DMS79 treated with DMSO at 0.1 percent for 48 hours (cell line): ENCODE results near the gene SLC7A14.

Source experiments
- DNase-seq: peaks from one replicate; lab custom pipeline; 2025; lab: John Stamatoyannopoulos, UW

SLC7A14 gene

DNA sequence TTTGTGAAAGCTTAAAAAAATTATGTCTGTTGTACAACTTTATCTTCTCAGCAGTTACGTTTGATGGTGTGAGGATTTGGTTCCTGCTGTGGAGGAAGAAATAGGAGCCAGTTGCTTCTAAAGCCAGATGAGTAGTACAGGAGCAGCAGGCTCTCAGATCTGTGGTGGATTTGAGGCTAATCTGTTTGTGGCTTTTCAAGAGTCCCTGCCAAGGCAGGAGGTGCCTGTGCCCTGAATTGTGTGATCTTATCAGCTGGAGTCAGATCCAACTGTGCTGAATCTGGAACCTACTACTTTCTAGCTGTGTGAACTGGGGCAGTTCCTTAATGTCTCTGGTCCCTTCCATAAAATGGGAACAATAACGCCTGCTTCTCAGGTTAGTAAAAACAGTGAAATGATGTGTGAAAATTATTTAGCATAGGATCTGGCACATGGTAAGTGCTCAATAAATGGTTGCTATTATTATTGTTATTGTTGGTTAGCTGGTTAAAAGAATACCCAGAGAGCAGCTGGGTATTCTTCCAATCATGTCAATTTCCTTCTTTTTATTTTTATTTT, 159.6 kb downstream of the SLC7A14 start:
- no peak for DNase-seq

- DNase-seq, result no peak
Observed at GRCh38 chr3:170425491-170426239, 160.2 kb downstream of the SLC7A14 start.

- DNase-seq, result no peak
Observed at GRCh38 chr3:170424879-170425278, 161.0 kb downstream of the SLC7A14 start.

DNA sequence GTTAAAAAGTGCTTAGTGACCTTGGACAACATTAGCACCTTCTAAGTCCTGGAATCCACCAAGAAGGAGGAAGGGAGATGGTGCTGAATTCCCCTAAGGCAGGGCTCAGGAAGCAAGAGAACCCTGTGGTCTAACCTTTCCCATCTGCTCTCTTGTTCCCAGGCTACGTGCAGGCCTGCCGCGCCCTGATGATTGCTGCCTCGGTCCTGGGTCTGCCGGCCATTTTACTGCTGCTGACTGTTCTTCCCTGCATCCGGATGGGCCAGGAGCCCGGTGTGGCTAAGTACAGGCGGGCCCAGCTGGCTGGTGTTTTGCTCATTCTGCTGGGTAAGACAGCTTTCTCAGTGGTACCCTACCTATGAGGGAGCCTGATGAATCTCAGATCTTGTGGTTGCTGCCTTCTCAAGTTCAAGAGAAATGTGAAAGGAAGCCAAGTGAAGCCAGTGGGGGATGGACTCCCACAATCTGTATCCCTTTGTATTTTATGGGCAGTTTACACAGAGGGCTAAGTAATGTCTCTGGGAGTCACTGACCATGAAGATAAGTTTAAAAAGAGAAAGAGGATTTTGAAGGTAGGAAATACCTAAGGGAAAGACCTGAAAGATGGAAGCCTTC, 162.8 kb downstream of the SLC7A14 start:
- DNase-seq, result no peak

GRCh38 chr3:170421758-170422157, 164.1 kb downstream of the SLC7A14 start:
- no peak for DNase-seq

- DNase-seq, result no peak
Observed at GRCh38 chr3:170421111-170421641, 164.7 kb downstream of the SLC7A14 start.

GRCh38 chr3:170420307-170420821, 165.5 kb downstream of the SLC7A14 start:
- DNase-seq, result no peak

DNA sequence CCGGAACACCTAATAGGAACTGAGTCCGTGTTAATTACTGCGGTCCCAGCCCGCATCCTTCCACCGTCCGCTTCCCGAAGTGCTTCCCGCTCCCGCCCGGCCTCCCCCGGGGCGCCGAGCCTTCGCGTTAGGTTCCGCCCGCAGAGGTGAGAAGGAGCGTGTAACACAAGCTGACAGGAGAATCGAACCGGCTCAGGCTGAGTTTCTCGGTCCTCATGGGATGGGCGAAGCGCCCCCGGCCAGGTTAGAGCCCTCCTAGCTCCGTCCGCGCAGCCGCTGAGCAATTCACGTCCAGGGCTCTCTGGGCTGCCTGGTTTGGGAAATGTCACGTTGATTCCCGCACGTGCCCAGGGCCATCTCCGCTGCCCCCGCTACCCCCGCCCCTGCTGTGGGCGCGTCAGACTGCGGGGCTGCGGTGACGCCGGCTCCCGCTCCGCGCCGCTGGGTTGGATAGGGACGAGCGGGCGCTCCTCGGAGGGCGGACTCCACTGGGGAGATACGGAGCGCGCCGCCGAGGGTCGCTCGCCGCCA, 166.3 kb downstream of the SLC7A14 start:
- no peak for DNase-seq

GRCh38 chr3:170418422-170419398, 167.2 kb downstream of the SLC7A14 start, which contains the start of gene CLDN11:
CLDN11 (plus strand) TSS chr3:170418868; CDS start chr3:170419067, 199 bp downstream.
- DNase-seq, result peak; percentile 74

DNA sequence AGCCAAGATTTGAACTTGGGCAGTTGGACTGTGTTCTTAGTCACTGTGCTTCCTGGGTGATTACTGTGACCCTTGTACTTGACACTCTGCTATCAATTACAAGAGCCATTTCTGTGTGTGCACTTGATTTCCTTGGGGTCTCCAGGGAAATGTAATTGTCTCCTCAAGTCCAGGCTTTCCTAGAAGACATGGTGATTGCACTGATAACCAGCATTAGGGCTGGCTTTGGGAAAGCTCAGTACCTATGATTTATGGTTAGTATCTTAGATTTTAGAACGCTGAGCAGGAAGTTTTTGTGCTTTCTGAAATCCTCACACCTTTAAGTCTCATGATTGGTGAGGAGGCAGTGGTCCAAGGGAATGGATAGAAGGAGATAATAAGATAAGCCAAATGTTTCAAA, 168.8 kb downstream of the SLC7A14 start:
- DNase-seq, result no peak

- peak; percentile 64 for DNase-seq
Observed at GRCh38 chr3:170414202-170414663, 171.6 kb downstream of the SLC7A14 start.

DNA sequence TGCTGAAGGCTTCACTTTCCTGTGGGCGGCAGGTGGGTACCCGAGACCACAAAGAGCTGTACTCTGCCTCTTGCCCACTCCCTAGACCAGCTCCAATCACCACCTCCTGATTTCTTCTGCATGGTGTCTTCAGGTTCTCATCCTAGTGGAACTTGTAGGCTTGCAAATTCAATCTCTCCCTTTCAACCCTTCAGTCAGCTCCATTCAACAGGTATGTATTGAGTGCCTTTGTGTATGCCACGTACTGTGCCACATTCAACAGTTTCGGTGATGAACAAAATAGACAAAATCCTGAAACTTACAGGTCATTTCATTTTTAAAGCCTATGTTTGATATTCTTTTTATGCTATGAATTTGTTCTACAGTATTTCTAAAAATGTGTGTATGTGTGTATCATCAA, 172.6 kb downstream of the SLC7A14 start:
- DNase-seq, result no peak

DNA sequence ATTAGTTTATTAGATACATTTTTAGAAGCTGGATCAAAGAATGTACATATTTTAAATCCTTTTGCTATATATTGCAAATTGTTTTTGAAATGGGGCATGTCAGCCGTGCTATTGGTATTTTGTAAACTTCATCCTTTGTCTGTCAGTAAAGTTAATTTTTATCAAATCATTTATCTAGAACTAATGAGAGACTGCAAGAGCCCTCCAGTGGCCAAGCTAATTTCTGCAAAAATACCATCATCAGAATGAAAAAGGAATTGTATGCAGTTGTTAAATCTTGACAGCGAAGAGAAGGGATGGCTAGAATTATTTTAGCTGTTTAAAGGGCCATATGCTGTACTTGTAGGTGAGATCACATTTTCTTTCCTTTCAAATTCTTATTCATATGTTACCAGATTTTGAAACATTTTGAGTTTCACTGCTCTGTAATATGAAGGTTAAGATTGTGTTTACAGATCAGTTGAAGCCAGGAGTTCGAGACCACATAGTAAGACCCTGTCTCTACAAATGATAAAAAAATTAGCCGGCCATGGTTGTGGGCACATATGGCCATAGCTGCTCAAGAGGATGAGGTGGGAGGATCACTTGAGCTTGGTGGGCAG, 175.3 kb downstream of the SLC7A14 start:
- DNase-seq, result peak; percentile 17
